OCI-LY1 (cell line): ENCODE data around the gene GTF3C5.

Experiments
- H2AFZ ChIP-seq: fragments of 200-600 bp; sonication (generic), shearing (Covaris generic); 2 replicates; pipeline ENCODE4 v1.6.0; 2014; ENCODE audit warnings: antibody characterized with exemption, mild to moderate bottlenecking, low read length
- H3F3A ChIP-seq: fragments of 200-600 bp; sonication (generic), shearing (Covaris generic); 2 replicates; pipeline ENCODE4 v1.6.0; 2014; ENCODE audit warnings: mild to moderate bottlenecking, antibody characterized with exemption, low read length, moderate library complexity; ENCODE audit not compliant: insufficient read depth
- H3K27ac ChIP-seq: fragments of 200-600 bp; sonication (generic); 2 replicates; pipeline ENCODE4 v1.5.1; 2014; ENCODE audit warnings: low read length, mixed run types, mild to moderate bottlenecking, low read depth; ENCODE audit not compliant: poor library complexity, severe bottlenecking
- H3K27me3 ChIP-seq: fragments of 200-600 bp; sonication (generic); 2 replicates; pipeline ENCODE4 v1.6.0; 2014; ENCODE audit warnings: antibody characterized with exemption, mild to moderate bottlenecking, low read length, moderate library complexity; ENCODE audit not compliant: insufficient read depth
- H3K36me3 ChIP-seq: fragments of 200-600 bp; sonication (generic); 2 replicates; pipeline ENCODE4 v1.6.1; 2014; ENCODE audit warnings: mild to moderate bottlenecking, antibody characterized with exemption, low read length, moderate library complexity, mixed read lengths; ENCODE audit not compliant: insufficient read depth
- H3K4me1 ChIP-seq: fragments of 200-600 bp; sonication (generic); 2 replicates; pipeline ENCODE4 v1.5.1; 2014; ENCODE audit warnings: mild to moderate bottlenecking, low read length, moderate library complexity; ENCODE audit not compliant: insufficient read depth, severe bottlenecking
- H3K4me2 ChIP-seq: fragments of 200-600 bp; sonication (generic), shearing (Covaris generic); 2 replicates; pipeline ENCODE4 v1.6.1; 2014; ENCODE audit warnings: low read length
- H3K4me3 ChIP-seq: fragments of 200-600 bp; sonication (generic); 2 replicates; pipeline ENCODE4 v1.5.1; 2014; ENCODE audit warnings: low read length, low read depth, mild to moderate bottlenecking, mixed read lengths; ENCODE audit not compliant: poor library complexity, severe bottlenecking
- H3K79me2 ChIP-seq: fragments of 200-600 bp; shearing (Covaris generic); 2 replicates; pipeline ENCODE4 v1.6.1; 2016; ENCODE audit warnings: mixed run types, low read length, mixed read lengths; ENCODE audit not compliant: insufficient read depth
- H3K9ac ChIP-seq: fragments of 200-600 bp; sonication (generic), shearing (Covaris generic); 2 replicates; pipeline ENCODE4 v1.6.1; 2014; ENCODE audit warnings: mild to moderate bottlenecking, low read length, mixed read lengths
- H3K9me2 ChIP-seq: fragments of 200-600 bp; sonication (generic), shearing (Covaris generic); 2 replicates; pipeline ENCODE4 v1.6.1; 2014; ENCODE audit warnings: low read depth, mild to moderate bottlenecking, low read length, mixed read lengths
- H3K9me3 ChIP-seq: fragments of 200-600 bp; shearing (Covaris generic); 2 replicates; pipeline ENCODE4 v1.6.1; 2014; ENCODE audit warnings: low read length, mixed read lengths
- H4K20me1 ChIP-seq: fragments of 200-600 bp; sonication (generic), shearing (Covaris generic); 2 replicates; pipeline ENCODE4 v1.6.0; 2016; ENCODE audit warnings: mild to moderate bottlenecking, low read length; ENCODE audit not compliant: insufficient read depth
- EZH2 ChIP-seq: fragments of 200-600 bp; sonication (generic), shearing (Covaris generic); IDR thresholded peaks from 2 replicates; pipeline ENCODE4 v1.8.0; 2017; ENCODE audit warnings: borderline replicate concordance, mixed run types, mild to moderate bottlenecking, antibody characterized with exemption, low read length, moderate library complexity, mixed read lengths
- TF ChIP-seq, protein P1 (sequence below): fragments of 200-600 bp; sonication (generic), shearing (Covaris generic); IDR thresholded peaks from 2 replicates; pipeline ENCODE4 v1.5.1; 2017; ENCODE audit warnings: mild to moderate bottlenecking, antibody characterized with exemption, low read length, moderate library complexity, mixed read lengths

GTF3C5 gene

DNA sequence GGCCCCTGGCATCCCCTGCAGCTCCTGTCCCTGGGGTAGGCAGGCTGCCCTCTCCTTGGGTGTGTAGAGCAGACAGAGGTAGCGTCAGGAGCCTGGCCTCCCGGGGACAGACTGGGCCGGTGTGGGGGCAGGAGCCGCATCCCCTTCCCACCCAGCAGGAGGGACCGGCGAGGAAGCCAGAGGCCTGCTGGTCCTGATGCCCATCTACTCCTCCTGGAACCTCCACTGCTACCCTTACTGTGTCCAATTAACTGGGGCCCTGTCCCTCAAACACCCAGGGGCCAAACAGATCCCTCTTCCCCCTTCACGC lies 74.6 kb downstream of the GTF3C5 start:
- H3K4me3 ChIP-seq, result no peak overlapping the region
- no peaks in the 10 kb centered on the region for H3K27me3 ChIP-seq
- peaks cover 31% of the 10 kb centered on the region for H3K36me3 ChIP-seq
- H3K4me1 ChIP-seq, result no peaks in the 10 kb centered on the region
- H3K9me2 ChIP-seq, result no peaks in the 10 kb centered on the region
- no peaks in the 10 kb centered on the region for H4K20me1 ChIP-seq
- TF ChIP-seq EZH2, result no peak
- TF ChIP-seq, protein P1, sequence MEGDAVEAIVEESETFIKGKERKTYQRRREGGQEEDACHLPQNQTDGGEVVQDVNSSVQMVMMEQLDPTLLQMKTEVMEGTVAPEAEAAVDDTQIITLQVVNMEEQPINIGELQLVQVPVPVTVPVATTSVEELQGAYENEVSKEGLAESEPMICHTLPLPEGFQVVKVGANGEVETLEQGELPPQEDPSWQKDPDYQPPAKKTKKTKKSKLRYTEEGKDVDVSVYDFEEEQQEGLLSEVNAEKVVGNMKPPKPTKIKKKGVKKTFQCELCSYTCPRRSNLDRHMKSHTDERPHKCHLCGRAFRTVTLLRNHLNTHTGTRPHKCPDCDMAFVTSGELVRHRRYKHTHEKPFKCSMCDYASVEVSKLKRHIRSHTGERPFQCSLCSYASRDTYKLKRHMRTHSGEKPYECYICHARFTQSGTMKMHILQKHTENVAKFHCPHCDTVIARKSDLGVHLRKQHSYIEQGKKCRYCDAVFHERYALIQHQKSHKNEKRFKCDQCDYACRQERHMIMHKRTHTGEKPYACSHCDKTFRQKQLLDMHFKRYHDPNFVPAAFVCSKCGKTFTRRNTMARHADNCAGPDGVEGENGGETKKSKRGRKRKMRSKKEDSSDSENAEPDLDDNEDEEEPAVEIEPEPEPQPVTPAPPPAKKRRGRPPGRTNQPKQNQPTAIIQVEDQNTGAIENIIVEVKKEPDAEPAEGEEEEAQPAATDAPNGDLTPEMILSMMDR, result no peak
- no peak overlapping the region for H3K4me2 ChIP-seq
- no peaks in the 10 kb centered on the region for H3K79me2 ChIP-seq
- no peak overlapping the region for H3K27ac ChIP-seq
- H3K9me3 ChIP-seq, result no peaks in the 10 kb centered on the region
- no peaks in the 10 kb centered on the region for H3F3A ChIP-seq
- H3K9ac ChIP-seq, result no peak overlapping the region
- H2AFZ ChIP-seq, result no peak overlapping the region

DNA sequence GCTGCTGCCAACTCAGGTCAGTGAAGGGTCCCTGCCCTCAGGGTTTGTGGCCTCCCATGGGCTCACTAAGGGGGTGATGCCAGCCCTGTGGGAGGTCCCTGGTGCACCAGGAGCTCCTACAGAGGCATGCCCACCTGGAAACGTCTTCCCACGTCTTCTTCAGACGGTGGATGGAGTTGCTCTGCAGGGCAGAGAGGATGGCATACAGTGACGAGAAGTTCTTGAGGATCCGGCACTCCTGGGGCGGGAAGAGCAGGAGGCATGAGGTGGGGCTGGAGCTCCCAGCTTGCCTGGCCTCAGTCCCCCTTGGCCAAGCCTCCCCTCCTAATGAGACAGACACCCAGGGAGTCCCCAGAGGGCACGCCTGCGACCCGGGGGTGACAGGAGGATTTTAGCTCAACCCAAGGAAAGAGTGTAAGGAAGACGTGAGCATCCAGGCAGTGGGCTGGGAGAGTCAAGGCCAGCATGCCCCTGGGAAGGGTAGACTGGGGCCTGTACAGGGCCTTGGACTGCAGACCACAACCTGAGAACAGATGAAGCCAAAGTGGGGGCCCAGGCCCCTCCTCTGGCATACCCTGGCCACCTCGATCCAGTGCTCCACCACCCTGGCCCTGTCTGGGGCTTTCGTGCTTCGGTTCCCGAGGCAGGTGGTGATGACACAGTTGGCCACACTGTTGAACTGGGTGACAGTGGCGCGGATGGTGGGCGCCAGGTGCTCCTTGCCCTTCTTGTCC lies 75.9 kb downstream of the GTF3C5 start:
- Histone ChIP-seq H4K20me1 (no peaks in the 10 kb centered on the region), H3K9ac (no peak overlapping the region), H3F3A (no peaks in the 10 kb centered on the region), H3K4me1 (no peaks in the 10 kb centered on the region), H3K27me3 (no peaks in the 10 kb centered on the region), H3K4me3 (no peak overlapping the region), H2AFZ (no peak overlapping the region), H3K79me2 (no peaks in the 10 kb centered on the region), H3K36me3 (peaks cover 21% of the 10 kb centered on the region), H3K4me2 (no peak overlapping the region), H3K9me2 (no peaks in the 10 kb centered on the region), H3K27ac (no peak overlapping the region), H3K9me3 (no peaks in the 10 kb centered on the region)
- TF ChIP-seq EZH2, result no peak
- TF ChIP-seq, protein P1, result no peak

DNA sequence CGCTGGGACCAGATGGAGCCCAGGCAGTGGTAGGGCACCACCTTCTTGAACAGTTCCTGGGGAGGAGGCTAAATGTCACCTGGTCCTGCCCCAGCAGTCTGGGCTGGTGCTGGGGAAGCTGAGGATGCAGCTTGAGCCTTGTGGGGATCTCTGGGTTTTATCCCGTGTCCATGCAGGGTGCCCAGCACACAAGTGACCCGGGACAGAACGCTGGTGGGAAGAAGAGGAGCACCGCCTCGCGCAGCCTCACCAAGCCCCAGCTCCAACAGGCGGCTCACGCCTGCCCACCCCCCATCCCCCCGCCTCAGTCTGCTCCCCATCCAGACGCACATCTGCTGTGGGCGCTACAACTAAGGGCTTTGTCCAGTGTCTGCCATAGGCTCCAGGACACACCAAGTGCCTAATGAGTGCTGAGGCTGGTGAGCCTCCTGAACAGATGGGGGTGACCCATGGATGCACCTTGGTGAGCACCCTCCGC lies 76.5 kb downstream of the GTF3C5 start:
- TF ChIP-seq, protein P1, result no peak
- Histone ChIP-seq H3F3A (no peaks in the 10 kb centered on the region), H3K36me3 (peaks cover 15% of the 10 kb centered on the region; the same call in 1 of the 2 replicates), H2AFZ (no peak overlapping the region), H3K27ac (no peak overlapping the region), H3K4me2 (no peak overlapping the region), H3K9me3 (no peaks in the 10 kb centered on the region), H3K79me2 (no peaks in the 10 kb centered on the region), H3K9me2 (no peaks in the 10 kb centered on the region), H3K27me3 (no peaks in the 10 kb centered on the region), H3K4me1 (no peaks in the 10 kb centered on the region), H3K4me3 (no peak overlapping the region), H4K20me1 (no peaks in the 10 kb centered on the region), H3K9ac (no peak overlapping the region)
